ENCODE data around the gene ACER2. TPM values are rescaled to one million over a fixed set of nuclear protein-coding genes. Genes with fewer than 3 reads are reported as not detected.

The ACER2 gene
- total and polyA plus RNA-seq, 2 of the 4 experiments (the other 2 are of a cell fraction): 0.84 to 1.6 TPM

DNA sequence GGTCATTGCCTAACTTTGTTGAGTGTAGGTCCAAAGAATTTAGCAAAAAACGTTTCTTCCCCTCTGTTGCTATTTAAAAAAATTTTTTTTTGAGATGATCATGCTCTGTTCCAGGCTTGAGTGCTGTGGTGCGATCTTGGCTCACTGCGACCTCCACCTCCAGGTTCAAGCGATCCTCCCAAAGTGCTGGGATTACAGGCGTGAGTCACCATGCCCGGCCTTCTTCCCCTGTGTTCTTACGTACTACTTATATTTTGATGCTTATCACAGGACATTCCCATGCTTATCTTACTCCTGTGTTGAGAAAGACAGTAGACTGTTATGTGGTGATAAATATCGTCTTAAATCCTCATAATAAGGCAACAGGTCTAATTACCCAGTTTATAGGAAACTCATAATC lies 2.5 kb downstream of the ACER2 start:
- peak; percentile 76 for DNase-seq

More for the DNA sequence above, 2.5 kb downstream of the ACER2 start:
- no peak overlapping the region for H3K4me3 ChIP-seq (ENCODE audit: insufficient read depth, low read depth, low read length)
- no CpG with 5 or more reads among the region's 8 CpGs for WGBS, 2 experiments (ENCODE audit: extremely low coverage in 2 of 2, insufficient read length in 1 of 2)
- ChIA-PET CTCF (interaction anchor here (0.8 kb wide), 1 partner anchor 178 kb away, joined by 5 read pairs; no protein-coding TSS in a partner anchor), POLR2A (ENCODE audit: unreplicated experiment) (no interaction called here)
- no peaks in the 10 kb centered on the region for H3K9me3 ChIP-seq (ENCODE audit: control insufficient read depth, insufficient read depth, low read length)
- no peak overlapping the region for H3K9ac ChIP-seq (ENCODE audit: low read depth, low read length)
- no peak overlapping the region for H4K5ac ChIP-seq (ENCODE audit: low read depth, low read length)
- H3K14ac ChIP-seq (replicated peaks; ENCODE audit: low read depth, low read length): no peak overlapping the region
- ATAC-seq (ENCODE audit: low read depth): no peak
- H3K36me3 ChIP-seq (ENCODE audit: control insufficient read depth, insufficient read depth, low read length): no peaks in the 10 kb centered on the region
- H3K4ac ChIP-seq (ENCODE audit: low read depth, low read length): no peak overlapping the region
- no TSS peak for BruUV-seq (replicated peaks)
- H2BK20ac ChIP-seq (ENCODE audit: low read depth, low read length): no peak overlapping the region
- intact Hi-C loops (cut with micrococcal nuclease) (no loop called here), in situ Hi-C loops (cut with MboI; ENCODE audit: low sequenced_read_pairs) (no loop called here), dilution Hi-C loops (cut with HindIII; ENCODE audit: low sequenced_read_pairs, unreplicated experiment) (no loop called here)
- H2AFZ ChIP-seq (replicated peaks; ENCODE audit: low read length, poor library complexity): no peak overlapping the region
- no peak overlapping the region for H2BK15ac ChIP-seq (ENCODE audit: low read depth, low read length)
- H2AK5ac ChIP-seq (ENCODE audit: low read depth, low read length): no peak overlapping the region
- H4K91ac ChIP-seq (ENCODE audit: insufficient read depth, low read depth, low read length): no peak overlapping the region
- H2BK120ac ChIP-seq (ENCODE audit: low read depth, low read length): no peak overlapping the region
- H2BK5ac ChIP-seq (ENCODE audit: low read depth, low read length, poor library complexity, severe bottlenecking): no peak overlapping the region
- no peaks in the 10 kb centered on the region for H3K27me3 ChIP-seq (ENCODE audit: control insufficient read depth, insufficient read depth, low read length)
- H4K20me1 ChIP-seq (ENCODE audit: insufficient read depth, low read length): no peaks in the 10 kb centered on the region
- no peak overlapping the region for H4K8ac ChIP-seq (ENCODE audit: low read depth in 2 of 2, low read length in 2 of 2)
- H3K4me1 ChIP-seq (ENCODE audit: control insufficient read depth, insufficient read depth, low read length): no peaks in the 10 kb centered on the region
- peaks cover 0 to 13% of the 10 kb centered on the region in 2 experiments; a peak in 2 of 4 replicates for H3K79me1 ChIP-seq (ENCODE audit: low read depth in 1 of 2, low read length in 2 of 2)
- H3K4me2 ChIP-seq (ENCODE audit: low read depth, low read length): no peak overlapping the region
- no peaks in the 10 kb centered on the region; the same call in none of the 2 replicates for H3K9me1 ChIP-seq (ENCODE audit: insufficient read depth, low read length)
- no peak overlapping the region for H3K56ac ChIP-seq (ENCODE audit: extremely low read depth, insufficient read depth, low read length)
- TF ChIP-seq MAZ (IDR thresholded peaks at IDR 0.05; ENCODE audit: borderline replicate concordance, low read depth, low read length): no peak
- TF ChIP-seq RCOR1 (IDR thresholded peaks at IDR 0.05; ENCODE audit: insufficient replicate concordance, low read length): no peak
- no peak for TF ChIP-seq RAD21 (IDR thresholded peaks at IDR 0.05; ENCODE audit: low read length)
- TF ChIP-seq POLR2A (IDR thresholded peaks at IDR 0.05; ENCODE audit: low read depth, low read length): no peak
- TF ChIP-seq USF2 (IDR thresholded peaks at IDR 0.05; ENCODE audit: low read depth, low read length): no peak
- no peak for TF ChIP-seq CTCF (conservative IDR thresholded peaks at IDR 0.05; ENCODE audit: low read depth, low read length)
- TF ChIP-seq FOS (IDR thresholded peaks at IDR 0.05; ENCODE audit: low read depth, low read length): no peak
- no peak for TF ChIP-seq CHD1 (IDR thresholded peaks at IDR 0.05; ENCODE audit: low read depth, low read length)
- no peak for TF ChIP-seq RFX5 (IDR thresholded peaks at IDR 0.05; ENCODE audit: low read depth, low read length)
- TF ChIP-seq NFE2L2 (IDR thresholded peaks at IDR 0.05; ENCODE audit: low read depth, low read length): no peak
- TF ChIP-seq MAFK (IDR thresholded peaks at IDR 0.05; ENCODE audit: low read depth, low read length): no peak
- no peak for TF ChIP-seq BHLHE40 (IDR thresholded peaks at IDR 0.05; ENCODE audit: low read depth, low read length)
- TF ChIP-seq CEBPB (IDR thresholded peaks at IDR 0.05; ENCODE audit: low read depth, low read length): no peak
- TF ChIP-seq ELK1 (IDR thresholded peaks at IDR 0.05; ENCODE audit: borderline replicate concordance, low read depth, low read length): no peak
- no peak for TF ChIP-seq SMC3 (IDR thresholded peaks at IDR 0.05; ENCODE audit: low read depth, low read length)
- TF ChIP-seq MXI1 (IDR thresholded peaks at IDR 0.05; ENCODE audit: borderline replicate concordance, low read depth, low read length): no peak
- H3K18ac ChIP-seq (ENCODE audit: low read depth, low read length): no peak overlapping the region
- no peak overlapping the region for H3K27ac ChIP-seq (ENCODE audit: insufficient read depth, low read length)
- H2AK9ac ChIP-seq (replicated peaks; ENCODE audit: low read depth, low read length, poor library complexity): no peak overlapping the region
- no peak overlapping the region for H3K23ac ChIP-seq (ENCODE audit: low read depth, low read length)
